ENCODE results near the gene PAX1.

DNA sequence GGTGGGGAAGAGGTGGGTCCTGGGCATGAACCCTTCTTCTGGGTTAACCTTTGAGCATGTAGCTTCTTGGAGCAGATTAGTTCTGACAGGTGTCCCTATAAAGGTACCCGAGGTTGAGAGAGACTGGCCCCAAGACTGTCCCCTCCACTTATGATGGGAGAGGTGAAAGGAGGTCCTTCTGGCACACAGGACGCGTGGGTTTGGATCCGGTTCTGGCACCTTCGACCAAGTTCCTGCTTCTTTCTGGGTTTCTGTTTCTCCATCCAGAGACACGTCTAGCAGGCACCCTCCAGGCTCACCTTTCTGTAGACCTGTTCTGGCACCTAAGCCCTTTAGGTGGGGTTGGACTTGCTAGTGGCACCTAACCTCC, 4.1 kb downstream of the PAX1 start:
- TF ChIP-seq, protein P1, sequence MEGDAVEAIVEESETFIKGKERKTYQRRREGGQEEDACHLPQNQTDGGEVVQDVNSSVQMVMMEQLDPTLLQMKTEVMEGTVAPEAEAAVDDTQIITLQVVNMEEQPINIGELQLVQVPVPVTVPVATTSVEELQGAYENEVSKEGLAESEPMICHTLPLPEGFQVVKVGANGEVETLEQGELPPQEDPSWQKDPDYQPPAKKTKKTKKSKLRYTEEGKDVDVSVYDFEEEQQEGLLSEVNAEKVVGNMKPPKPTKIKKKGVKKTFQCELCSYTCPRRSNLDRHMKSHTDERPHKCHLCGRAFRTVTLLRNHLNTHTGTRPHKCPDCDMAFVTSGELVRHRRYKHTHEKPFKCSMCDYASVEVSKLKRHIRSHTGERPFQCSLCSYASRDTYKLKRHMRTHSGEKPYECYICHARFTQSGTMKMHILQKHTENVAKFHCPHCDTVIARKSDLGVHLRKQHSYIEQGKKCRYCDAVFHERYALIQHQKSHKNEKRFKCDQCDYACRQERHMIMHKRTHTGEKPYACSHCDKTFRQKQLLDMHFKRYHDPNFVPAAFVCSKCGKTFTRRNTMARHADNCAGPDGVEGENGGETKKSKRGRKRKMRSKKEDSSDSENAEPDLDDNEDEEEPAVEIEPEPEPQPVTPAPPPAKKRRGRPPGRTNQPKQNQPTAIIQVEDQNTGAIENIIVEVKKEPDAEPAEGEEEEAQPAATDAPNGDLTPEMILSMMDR (conservative IDR thresholded peaks at IDR 0.05; ENCODE audit: low read depth, low read length) = no peak
- no peak for TF ChIP-seq EZH2 (IDR thresholded peaks at IDR 0.05; ENCODE audit: borderline replicate concordance, low read depth, low read length, poor library complexity, severe bottlenecking)

All from A673 (cell line).